ENCODE measurements around the gene OTUB2. TPM values are rescaled to one million over a fixed set of nuclear protein-coding genes. Genes with fewer than 3 reads are reported as not detected.

Gene OTUB2
- total RNA-seq, 1 experiment from 2014 or later, result 1.1 TPM

DNA sequence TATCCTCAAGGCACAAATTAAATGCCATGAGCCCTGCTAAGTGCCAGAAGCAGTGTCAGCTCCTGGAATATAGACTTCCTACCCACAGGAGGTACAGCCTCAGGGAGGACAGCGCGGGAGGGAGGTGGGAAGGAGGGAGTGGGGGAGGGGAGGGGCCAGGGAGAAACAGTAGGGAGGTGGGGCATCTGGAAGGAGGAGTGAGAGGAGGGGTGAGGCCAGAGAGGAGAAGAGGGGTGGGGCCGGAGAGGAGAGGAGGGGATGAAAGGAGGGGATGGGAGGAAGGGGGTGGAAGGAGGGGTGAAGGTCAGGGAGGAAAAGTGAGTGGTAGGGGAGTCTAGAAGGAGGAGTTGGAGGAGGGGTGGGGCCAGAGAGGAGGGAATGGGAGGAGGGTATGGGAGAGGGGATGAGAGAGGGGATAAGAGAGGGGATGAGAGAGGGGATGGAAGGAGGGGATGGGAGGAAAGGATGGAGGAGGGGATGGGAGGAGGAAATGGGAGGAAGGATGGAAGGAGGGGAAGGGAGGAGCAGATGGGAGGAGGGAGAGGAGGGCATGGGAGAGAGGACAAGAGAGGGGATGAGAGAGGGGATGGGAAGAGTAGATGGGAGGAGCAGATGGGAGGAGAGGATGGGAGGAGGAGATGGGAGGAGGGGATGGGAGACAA, 38.2 kb upstream of the OTUB2 start:
- TF ChIP-seq, protein P1, sequence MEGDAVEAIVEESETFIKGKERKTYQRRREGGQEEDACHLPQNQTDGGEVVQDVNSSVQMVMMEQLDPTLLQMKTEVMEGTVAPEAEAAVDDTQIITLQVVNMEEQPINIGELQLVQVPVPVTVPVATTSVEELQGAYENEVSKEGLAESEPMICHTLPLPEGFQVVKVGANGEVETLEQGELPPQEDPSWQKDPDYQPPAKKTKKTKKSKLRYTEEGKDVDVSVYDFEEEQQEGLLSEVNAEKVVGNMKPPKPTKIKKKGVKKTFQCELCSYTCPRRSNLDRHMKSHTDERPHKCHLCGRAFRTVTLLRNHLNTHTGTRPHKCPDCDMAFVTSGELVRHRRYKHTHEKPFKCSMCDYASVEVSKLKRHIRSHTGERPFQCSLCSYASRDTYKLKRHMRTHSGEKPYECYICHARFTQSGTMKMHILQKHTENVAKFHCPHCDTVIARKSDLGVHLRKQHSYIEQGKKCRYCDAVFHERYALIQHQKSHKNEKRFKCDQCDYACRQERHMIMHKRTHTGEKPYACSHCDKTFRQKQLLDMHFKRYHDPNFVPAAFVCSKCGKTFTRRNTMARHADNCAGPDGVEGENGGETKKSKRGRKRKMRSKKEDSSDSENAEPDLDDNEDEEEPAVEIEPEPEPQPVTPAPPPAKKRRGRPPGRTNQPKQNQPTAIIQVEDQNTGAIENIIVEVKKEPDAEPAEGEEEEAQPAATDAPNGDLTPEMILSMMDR (conservative IDR thresholded peaks at IDR 0.05; ENCODE audit: low read depth, low read length), result no peak
- no peak for TF ChIP-seq EZH2 (IDR thresholded peaks at IDR 0.05; ENCODE audit: borderline replicate concordance, low read depth, low read length, poor library complexity, severe bottlenecking)
- Histone ChIP-seq H3K36me3 (ENCODE audit: insufficient read depth, low read length, poor library complexity, severe bottlenecking) (no peaks in the 10 kb centered on the region), H3K27ac (ENCODE audit: low read depth, low read length, poor library complexity, severe bottlenecking) (no peak overlapping the region), H3K9me3 (ENCODE audit: low read depth, low read length, poor library complexity, severe bottlenecking) (no peaks in the 10 kb centered on the region), H3K4me3 (ENCODE audit: low read depth, low read length, poor library complexity, severe bottlenecking) (no peak overlapping the region), H3K4me1 (ENCODE audit: insufficient read depth, low read length, poor library complexity, severe bottlenecking) (no peaks in the 10 kb centered on the region), H3K27me3 (replicated peaks; ENCODE audit: insufficient read depth, low read depth, low read length, poor library complexity) (no peaks in the 10 kb centered on the region)
- no peak for DNase-seq (ENCODE audit: low spot score)
- CTCF ChIA-PET, result no interaction called here
- BruUV-seq (replicated peaks), result no TSS peak
- intact Hi-C loops (cut with micrococcal nuclease; ENCODE audit: unreplicated experiment), result no loop called here
- POLR2A ChIA-PET (ENCODE audit: low non-redundant PET), result no interaction called here

DNA sequence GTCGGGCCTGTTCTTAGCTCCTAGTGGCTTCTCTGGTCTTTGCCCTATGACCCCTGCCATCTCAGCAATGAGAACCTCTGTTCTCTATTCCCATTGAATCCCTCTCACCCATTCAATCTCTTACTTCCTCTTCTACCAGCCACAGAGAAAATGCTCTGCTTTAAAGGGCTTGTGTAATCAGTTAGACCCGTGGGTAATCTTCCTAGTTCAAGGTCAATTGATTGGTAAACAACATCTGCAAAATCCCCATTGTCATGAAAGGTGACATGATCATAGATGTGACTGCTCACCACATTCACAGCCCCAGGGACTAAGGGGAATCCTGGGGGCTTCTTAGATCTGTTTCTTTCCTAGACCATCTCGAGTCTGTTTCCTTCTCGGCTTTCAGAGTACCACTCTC, 36.2 kb upstream of the OTUB2 start:
- no peak overlapping the region for H3K27ac ChIP-seq (ENCODE audit: low read depth, low read length, poor library complexity, severe bottlenecking)
- TF ChIP-seq, protein P1 (conservative IDR thresholded peaks at IDR 0.05; ENCODE audit: low read depth, low read length), result no peak
- TF ChIP-seq EZH2 (IDR thresholded peaks at IDR 0.05; ENCODE audit: borderline replicate concordance, low read depth, low read length, poor library complexity, severe bottlenecking), result no peak
- no peaks in the 10 kb centered on the region for H3K4me1 ChIP-seq (ENCODE audit: insufficient read depth, low read length, poor library complexity, severe bottlenecking)
- no TSS peak for BruUV-seq (replicated peaks)
- no peaks in the 10 kb centered on the region for H3K36me3 ChIP-seq (ENCODE audit: insufficient read depth, low read length, poor library complexity, severe bottlenecking)
- H3K27me3 ChIP-seq (replicated peaks; ENCODE audit: insufficient read depth, low read depth, low read length, poor library complexity), result no peaks in the 10 kb centered on the region
- no peaks in the 10 kb centered on the region for H3K9me3 ChIP-seq (ENCODE audit: low read depth, low read length, poor library complexity, severe bottlenecking)
- intact Hi-C loops (cut with micrococcal nuclease; ENCODE audit: unreplicated experiment), result no loop called here
- ChIA-PET POLR2A (ENCODE audit: low non-redundant PET) (no interaction called here), CTCF (interaction anchor here (0.5 kb wide), 1 partner anchor 13 kb away, joined by 5 read pairs; no protein-coding TSS in a partner anchor)
- H3K4me3 ChIP-seq (ENCODE audit: low read depth, low read length, poor library complexity, severe bottlenecking), result no peak overlapping the region
- no peak for DNase-seq (ENCODE audit: low spot score)

DNA sequence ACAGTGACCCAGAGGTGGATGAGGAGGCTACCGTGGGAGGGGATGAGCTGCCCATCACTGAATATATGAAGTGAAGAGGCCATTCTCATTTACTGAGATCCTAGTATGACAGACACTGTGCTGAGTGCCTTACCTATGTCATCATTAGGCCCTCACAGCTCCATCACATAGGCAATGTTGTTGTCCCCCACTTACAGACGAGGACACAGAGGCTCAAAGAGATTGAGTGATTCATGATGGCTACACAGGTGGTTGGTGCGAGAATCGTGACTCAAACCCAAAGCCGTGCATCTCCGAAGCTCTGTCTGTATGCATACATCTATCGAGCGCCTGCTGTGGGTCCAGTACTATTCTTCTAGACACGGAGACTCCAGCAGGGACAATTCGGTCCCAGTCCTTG, 34.9 kb upstream of the OTUB2 start:
- CTCF ChIA-PET, result no interaction called here
- intact Hi-C loops (cut with micrococcal nuclease; ENCODE audit: unreplicated experiment), result no loop called here

More for the DNA sequence above, 34.9 kb upstream of the OTUB2 start:
- Histone ChIP-seq H3K27me3 (replicated peaks; ENCODE audit: insufficient read depth, low read depth, low read length, poor library complexity) (no peaks in the 10 kb centered on the region), H3K36me3 (ENCODE audit: insufficient read depth, low read length, poor library complexity, severe bottlenecking) (no peaks in the 10 kb centered on the region), H3K9me3 (ENCODE audit: low read depth, low read length, poor library complexity, severe bottlenecking) (no peaks in the 10 kb centered on the region), H3K4me1 (ENCODE audit: insufficient read depth, low read length, poor library complexity, severe bottlenecking) (no peaks in the 10 kb centered on the region), H3K27ac (ENCODE audit: low read depth, low read length, poor library complexity, severe bottlenecking) (no peak overlapping the region), H3K4me3 (ENCODE audit: low read depth, low read length, poor library complexity, severe bottlenecking) (no peak overlapping the region)
- POLR2A ChIA-PET (ENCODE audit: low non-redundant PET), result no interaction called here
- no TSS peak for BruUV-seq (replicated peaks)
- TF ChIP-seq EZH2 (IDR thresholded peaks at IDR 0.05; ENCODE audit: borderline replicate concordance, low read depth, low read length, poor library complexity, severe bottlenecking), result no peak
- TF ChIP-seq, protein P1 (conservative IDR thresholded peaks at IDR 0.05; ENCODE audit: low read depth, low read length), result no peak
- DNase-seq (ENCODE audit: low spot score), result no peak

All from A673 (cell line).